ENCODE measurements around the gene LIG3.

DNA sequence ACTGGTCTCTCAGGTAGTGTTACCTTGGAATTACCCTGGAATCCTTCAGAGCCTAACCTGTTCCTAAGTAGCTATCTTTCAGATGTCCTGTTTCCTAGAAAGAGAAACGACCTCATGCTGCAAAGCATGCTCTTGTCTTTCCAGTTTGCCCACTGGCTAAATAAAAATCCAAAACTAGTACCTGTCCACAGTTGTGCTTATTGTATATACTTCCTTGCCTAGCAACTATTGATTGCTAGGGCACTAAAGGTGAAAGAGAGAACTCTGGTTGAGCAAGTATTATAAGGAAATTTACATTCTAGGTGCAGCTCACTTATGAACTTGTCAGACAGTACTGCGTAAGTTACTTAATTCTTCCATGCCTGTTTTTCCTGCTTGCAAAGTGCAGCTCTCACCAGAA, 38.5 kb downstream of the LIG3 start:
- TF ChIP-seq, protein P1, sequence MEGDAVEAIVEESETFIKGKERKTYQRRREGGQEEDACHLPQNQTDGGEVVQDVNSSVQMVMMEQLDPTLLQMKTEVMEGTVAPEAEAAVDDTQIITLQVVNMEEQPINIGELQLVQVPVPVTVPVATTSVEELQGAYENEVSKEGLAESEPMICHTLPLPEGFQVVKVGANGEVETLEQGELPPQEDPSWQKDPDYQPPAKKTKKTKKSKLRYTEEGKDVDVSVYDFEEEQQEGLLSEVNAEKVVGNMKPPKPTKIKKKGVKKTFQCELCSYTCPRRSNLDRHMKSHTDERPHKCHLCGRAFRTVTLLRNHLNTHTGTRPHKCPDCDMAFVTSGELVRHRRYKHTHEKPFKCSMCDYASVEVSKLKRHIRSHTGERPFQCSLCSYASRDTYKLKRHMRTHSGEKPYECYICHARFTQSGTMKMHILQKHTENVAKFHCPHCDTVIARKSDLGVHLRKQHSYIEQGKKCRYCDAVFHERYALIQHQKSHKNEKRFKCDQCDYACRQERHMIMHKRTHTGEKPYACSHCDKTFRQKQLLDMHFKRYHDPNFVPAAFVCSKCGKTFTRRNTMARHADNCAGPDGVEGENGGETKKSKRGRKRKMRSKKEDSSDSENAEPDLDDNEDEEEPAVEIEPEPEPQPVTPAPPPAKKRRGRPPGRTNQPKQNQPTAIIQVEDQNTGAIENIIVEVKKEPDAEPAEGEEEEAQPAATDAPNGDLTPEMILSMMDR (IDR thresholded peaks at IDR 0.05; ENCODE audit: low read depth, low read length, poor library complexity, severe bottlenecking), result no peak
- no peak for TF ChIP-seq EZH2phosphoT487 (IDR thresholded peaks at IDR 0.05; ENCODE audit: borderline replicate concordance, low read length)
